Measurements from ENCODE around the gene MASTL. TPM values are rescaled to one million over a fixed set of nuclear protein-coding genes. Genes with fewer than 3 reads are reported as not detected.

The MASTL gene
- total RNA-seq, 1 donor from 2014 or later, result 7.6 TPM

DNA sequence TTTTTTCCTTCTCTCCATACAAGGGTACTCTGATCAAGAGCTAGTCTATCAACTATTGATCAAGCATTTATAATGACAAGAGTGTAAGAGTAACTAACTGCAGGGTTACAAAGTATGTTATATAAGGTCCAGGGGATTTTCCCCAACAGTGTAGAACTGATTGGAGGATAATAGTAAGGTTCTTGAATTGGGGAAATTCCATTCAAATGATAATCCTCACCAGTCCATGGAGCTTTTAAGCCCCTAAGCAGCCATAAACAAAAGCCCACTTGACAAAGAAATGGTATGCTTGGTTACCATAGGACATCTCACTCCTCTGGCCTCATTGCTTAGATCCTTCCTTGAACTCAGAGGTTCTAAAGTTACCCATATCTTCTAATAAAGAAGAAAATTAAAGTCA lies 9.2 kb upstream of the MASTL start:
- no peaks in the 10 kb centered on the region for H3K27me3 Mint-ChIP-seq (ENCODE audit: low read depth)
- no peak overlapping the region for H3K4me3 Mint-ChIP-seq (ENCODE audit: unreplicated experiment)
- TF ChIP-seq, protein P1, sequence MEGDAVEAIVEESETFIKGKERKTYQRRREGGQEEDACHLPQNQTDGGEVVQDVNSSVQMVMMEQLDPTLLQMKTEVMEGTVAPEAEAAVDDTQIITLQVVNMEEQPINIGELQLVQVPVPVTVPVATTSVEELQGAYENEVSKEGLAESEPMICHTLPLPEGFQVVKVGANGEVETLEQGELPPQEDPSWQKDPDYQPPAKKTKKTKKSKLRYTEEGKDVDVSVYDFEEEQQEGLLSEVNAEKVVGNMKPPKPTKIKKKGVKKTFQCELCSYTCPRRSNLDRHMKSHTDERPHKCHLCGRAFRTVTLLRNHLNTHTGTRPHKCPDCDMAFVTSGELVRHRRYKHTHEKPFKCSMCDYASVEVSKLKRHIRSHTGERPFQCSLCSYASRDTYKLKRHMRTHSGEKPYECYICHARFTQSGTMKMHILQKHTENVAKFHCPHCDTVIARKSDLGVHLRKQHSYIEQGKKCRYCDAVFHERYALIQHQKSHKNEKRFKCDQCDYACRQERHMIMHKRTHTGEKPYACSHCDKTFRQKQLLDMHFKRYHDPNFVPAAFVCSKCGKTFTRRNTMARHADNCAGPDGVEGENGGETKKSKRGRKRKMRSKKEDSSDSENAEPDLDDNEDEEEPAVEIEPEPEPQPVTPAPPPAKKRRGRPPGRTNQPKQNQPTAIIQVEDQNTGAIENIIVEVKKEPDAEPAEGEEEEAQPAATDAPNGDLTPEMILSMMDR (IDR thresholded peaks at IDR 0.05), result no peak
- no peak overlapping the region for H3K27ac Mint-ChIP-seq (ENCODE audit: unreplicated experiment)
- H3K9me3 Mint-ChIP-seq (ENCODE audit: low read depth), result no peaks in the 10 kb centered on the region
- peaks cover 25% of the 10 kb centered on the region for H3K36me3 Mint-ChIP-seq (ENCODE audit: low read depth)
- DNase-seq (ENCODE audit: low spot score), result no peak
- H3K4me1 Mint-ChIP-seq (ENCODE audit: low read depth), result peaks cover 12% of the 10 kb centered on the region

DNA sequence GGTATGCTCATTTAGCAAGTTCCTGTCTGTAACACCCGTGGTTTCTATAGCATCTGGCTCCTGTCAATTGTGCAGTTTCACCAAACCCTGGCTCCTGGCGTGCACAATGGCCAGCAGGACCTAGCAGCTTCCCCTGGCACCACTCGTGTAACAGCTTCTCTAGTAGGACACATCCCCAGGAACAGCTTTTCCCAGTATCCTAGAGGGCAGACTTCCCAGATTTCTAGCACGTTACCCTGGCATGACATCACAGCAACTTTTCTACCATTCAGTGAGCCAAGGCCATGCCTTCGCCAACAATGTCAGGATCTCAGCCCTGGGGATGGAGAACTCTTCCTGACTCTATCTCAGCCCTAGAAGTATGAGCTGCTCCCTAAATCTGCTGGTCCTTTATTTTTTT lies 7.5 kb upstream of the MASTL start:
- H3K27me3 Mint-ChIP-seq (ENCODE audit: low read depth), result no peaks in the 10 kb centered on the region
- peaks cover 23% of the 10 kb centered on the region for H3K36me3 Mint-ChIP-seq (ENCODE audit: low read depth)
- H3K4me1 Mint-ChIP-seq (ENCODE audit: low read depth), result peaks cover 28% of the 10 kb centered on the region
- H3K27ac Mint-ChIP-seq (ENCODE audit: unreplicated experiment), result no peak overlapping the region
- no peaks in the 10 kb centered on the region for H3K9me3 Mint-ChIP-seq (ENCODE audit: low read depth)
- TF ChIP-seq, protein P1 (IDR thresholded peaks at IDR 0.05), result no peak
- DNase-seq (ENCODE audit: low spot score), result no peak
- H3K4me3 Mint-ChIP-seq (ENCODE audit: unreplicated experiment), result no peak overlapping the region

DNA sequence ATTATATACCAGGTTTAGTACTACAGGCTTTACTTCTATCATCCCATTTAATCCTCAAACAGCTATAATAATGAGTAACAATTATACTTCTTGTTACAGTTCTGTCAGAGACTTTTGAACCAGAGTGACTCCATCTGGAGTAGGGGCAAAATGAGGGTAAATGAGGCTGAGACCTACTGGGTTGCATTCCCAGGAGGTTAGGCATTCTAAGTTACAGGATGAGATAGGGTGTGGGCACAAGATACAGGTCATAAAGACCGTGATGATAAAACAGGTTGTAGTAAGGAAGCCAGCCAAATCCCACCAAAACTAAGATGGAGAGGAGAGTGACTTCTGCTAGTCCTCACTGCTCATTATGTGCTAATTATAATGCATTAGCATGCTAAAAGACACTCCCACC lies 4.9 kb upstream of the MASTL start:
- H3K4me3 Mint-ChIP-seq (ENCODE audit: unreplicated experiment), result no peak overlapping the region
- DNase-seq (ENCODE audit: low spot score), result no peak
- TF ChIP-seq, protein P1 (IDR thresholded peaks at IDR 0.05), result no peak
- H3K27me3 Mint-ChIP-seq (ENCODE audit: low read depth), result no peaks in the 10 kb centered on the region
- H3K4me1 Mint-ChIP-seq (ENCODE audit: low read depth), result peaks cover 30% of the 10 kb centered on the region
- peaks cover 16% of the 10 kb centered on the region for H3K36me3 Mint-ChIP-seq (ENCODE audit: low read depth)
- H3K27ac Mint-ChIP-seq (ENCODE audit: unreplicated experiment), result peak overlapping the region; percentile 76
- H3K9me3 Mint-ChIP-seq (ENCODE audit: low read depth), result no peaks in the 10 kb centered on the region

DNA sequence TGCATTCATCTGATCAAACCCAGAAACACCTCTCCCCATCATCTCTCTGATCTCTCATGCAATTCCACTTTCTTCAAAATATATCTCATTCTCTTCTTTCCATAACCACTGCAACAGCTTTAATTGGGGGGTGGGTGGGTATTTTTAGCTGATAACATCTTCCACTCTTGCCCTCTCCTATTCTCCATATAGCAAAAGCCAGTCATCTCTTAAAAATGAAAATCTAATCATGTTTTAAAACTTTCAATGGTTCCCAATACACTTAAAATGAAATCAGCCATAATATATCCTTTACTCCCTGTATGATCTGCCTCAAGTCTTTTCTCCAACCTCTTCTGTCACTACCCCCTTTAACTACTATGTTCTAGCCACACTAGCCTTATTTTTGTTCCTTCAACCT lies 2.5 kb upstream of the MASTL start:
- H3K4me3 Mint-ChIP-seq (ENCODE audit: unreplicated experiment), result peak overlapping the region; percentile 92
- TF ChIP-seq, protein P1 (IDR thresholded peaks at IDR 0.05), result no peak
- peak overlapping the region; percentile 99 for H3K27ac Mint-ChIP-seq (ENCODE audit: unreplicated experiment)
- DNase-seq (ENCODE audit: low spot score), result no peak
- H3K27me3 Mint-ChIP-seq (ENCODE audit: low read depth), result no peaks in the 10 kb centered on the region
- H3K4me1 Mint-ChIP-seq (ENCODE audit: low read depth), result peaks cover 42% of the 10 kb centered on the region
- peaks cover 5% of the 10 kb centered on the region for H3K36me3 Mint-ChIP-seq (ENCODE audit: low read depth)
- no peaks in the 10 kb centered on the region for H3K9me3 Mint-ChIP-seq (ENCODE audit: low read depth)

DNA sequence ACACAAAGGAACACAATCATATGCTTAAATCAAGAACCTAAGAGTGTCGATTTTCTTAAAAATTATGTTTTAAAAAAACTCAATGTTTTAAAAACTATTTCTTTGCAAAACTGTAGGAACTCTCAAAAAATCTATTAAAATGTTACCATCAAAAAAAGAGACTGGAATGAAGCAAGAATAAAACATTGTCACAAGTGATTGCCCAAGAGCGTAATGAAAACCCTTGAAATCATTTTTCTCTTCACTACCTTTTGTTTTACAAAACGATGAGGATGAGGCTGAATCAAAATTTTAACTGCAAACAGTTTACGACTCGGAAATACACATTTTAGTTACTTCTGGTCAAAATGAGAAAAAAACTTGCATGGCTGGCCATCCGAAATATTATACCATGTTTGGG lies 1.8 kb upstream of the MASTL start:
- Mint-ChIP-seq H3K9me3 (ENCODE audit: low read depth) (no peaks in the 10 kb centered on the region), H3K4me3 (ENCODE audit: unreplicated experiment) (peak overlapping the region; percentile 92), H3K27me3 (ENCODE audit: low read depth) (no peaks in the 10 kb centered on the region), H3K27ac (ENCODE audit: unreplicated experiment) (peak overlapping the region; percentile 99), H3K36me3 (ENCODE audit: low read depth) (peaks cover 1% of the 10 kb centered on the region), H3K4me1 (ENCODE audit: low read depth) (peaks cover 48% of the 10 kb centered on the region)
- DNase-seq (ENCODE audit: low spot score), result no peak
- TF ChIP-seq, protein P1 (IDR thresholded peaks at IDR 0.05), result no peak
